ENCODE measurements around the gene VAMP1.

- TF ChIP-seq FOXA1 (IDR thresholded peaks at IDR 0.05) = no peak
- no peak for TF ChIP-seq FOXK2 (IDR thresholded peaks at IDR 0.05)
- TF ChIP-seq HDGF (IDR thresholded peaks at IDR 0.05; ENCODE audit: borderline replicate concordance) = no peak
- TF ChIP-seq L3MBTL2 (conservative IDR thresholded peaks at IDR 0.05) = no peak
- no peak for TF ChIP-seq SP1 (IDR thresholded peaks at IDR 0.05)
Observed at GRCh38 chr12:6442836-6443235, 27.6 kb downstream of the VAMP1 start.
